GM18508 (cell line): ENCODE data around the gene STOM.

ENCODE experiments used
- ATAC-seq: cut with Tn5 transposase; IDR thresholded peaks from one replicate; pipeline ENCODE4 v1.9.1; 2021; ENCODE audit warnings: moderate number of reproducible peaks; ENCODE audit not compliant: insufficient read depth, unreplicated experiment

The STOM gene

GRCh38 chr9:121372239-121373010 lies 2.4 kb upstream of the STOM start:
- ATAC-seq, result no peak

GRCh38 chr9:121371495-121372061 lies 1.5 kb upstream of the STOM start:
- no peak for ATAC-seq

- ATAC-seq, result no peak
Observed at GRCh38 chr9:121368745-121369144, 1.3 kb downstream of the STOM start.

GRCh38 chr9:121368138-121368522 lies 1.9 kb downstream of the STOM start:
- ATAC-seq, result no peak

DNA sequence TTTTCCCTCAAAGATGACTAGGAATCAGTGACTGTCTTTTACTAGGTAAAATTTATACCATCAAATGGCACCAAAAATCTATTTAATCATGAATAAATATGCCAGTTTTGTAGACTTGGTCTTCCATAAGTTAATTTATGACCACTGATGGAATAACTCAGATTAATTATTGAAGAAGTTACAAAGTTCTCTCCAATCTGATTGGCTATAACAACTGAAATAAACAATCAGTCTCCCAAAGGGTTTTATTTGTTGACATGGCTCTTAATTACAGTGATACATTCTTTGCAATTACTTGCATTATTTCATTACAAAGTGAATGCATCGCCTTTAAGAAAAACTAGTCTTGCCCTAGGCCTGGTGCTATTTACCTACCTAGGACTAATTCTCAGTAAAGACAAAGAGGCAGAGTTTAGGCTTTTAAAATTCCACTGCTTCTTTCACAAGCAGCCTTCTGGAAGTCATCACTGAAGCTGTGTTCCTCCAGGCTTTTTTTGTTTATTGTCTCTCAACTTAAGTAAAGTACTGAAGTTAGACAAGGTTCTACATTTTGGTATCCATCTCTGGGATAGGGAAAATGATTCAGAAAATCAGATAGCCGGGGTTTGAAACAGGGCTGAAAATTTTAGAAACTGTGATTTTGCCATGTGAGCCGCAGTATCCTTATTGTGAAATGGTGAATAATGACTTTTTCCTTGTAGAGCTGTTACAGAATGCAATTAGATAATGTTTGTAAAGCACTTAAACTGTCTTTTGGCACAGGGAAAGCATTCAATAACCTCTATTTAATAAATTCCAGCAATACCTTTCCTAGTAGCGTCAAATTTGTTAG lies 2.5 kb downstream of the STOM start:
- ATAC-seq, result no peak

- ATAC-seq, result no peak
Observed at GRCh38 chr9:121366611-121367192, 3.3 kb downstream of the STOM start.

GRCh38 chr9:121365564-121365963 lies 4.5 kb downstream of the STOM start:
- no peak for ATAC-seq

- no peak for ATAC-seq
Observed at GRCh38 chr9:121364886-121365285, 5.2 kb downstream of the STOM start.

GRCh38 chr9:121364077-121364476 lies 6.0 kb downstream of the STOM start:
- no peak for ATAC-seq

- ATAC-seq, result no peak
Observed at GRCh38 chr9:121363622-121363961, 6.5 kb downstream of the STOM start.

GRCh38 chr9:121362813-121363621 lies 7.0 kb downstream of the STOM start:
- no peak for ATAC-seq

DNA sequence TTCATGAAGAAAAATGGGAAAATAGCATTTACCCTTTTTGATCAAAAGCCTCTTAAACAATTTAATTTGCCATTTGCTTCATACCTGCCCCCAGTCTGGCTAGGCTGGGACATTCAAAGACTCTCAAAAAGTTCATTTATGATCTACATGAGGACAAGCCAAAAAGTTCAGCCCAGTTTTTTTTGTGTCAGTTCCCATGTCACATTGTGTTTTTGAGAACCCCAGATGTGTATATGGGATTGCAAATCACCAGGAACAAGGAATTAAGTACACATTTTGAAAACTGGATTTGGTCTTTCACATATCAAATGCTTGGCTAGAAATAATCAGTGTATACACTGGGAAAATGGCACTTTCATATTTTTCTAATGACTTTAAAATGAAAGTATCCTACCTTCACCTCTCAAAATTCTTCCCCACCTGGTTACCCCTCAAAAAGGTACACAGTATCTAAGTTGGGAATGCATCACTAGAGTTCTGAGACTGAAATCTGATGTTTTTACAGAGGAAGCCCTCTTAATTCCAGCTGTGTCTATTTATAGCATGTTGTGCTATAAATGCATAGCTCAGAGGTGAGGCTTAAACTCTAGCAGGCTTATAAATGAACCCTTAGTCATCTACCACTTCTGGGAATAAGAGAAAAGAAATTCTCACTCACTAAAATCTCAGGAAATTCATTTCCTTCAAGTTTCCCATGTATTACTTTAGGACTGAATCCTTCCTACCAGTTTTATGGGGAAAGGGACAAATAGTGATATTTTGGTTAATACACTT lies 9.3 kb downstream of the STOM start:
- no peak for ATAC-seq

- no peak for ATAC-seq
Observed at GRCh38 chr9:121359351-121360294, 10.4 kb downstream of the STOM start.

- no peak for ATAC-seq
Observed at GRCh38 chr9:121358751-121359150, 11.3 kb downstream of the STOM start.

GRCh38 chr9:121357011-121357410 lies 13.0 kb downstream of the STOM start:
- no peak for ATAC-seq

DNA sequence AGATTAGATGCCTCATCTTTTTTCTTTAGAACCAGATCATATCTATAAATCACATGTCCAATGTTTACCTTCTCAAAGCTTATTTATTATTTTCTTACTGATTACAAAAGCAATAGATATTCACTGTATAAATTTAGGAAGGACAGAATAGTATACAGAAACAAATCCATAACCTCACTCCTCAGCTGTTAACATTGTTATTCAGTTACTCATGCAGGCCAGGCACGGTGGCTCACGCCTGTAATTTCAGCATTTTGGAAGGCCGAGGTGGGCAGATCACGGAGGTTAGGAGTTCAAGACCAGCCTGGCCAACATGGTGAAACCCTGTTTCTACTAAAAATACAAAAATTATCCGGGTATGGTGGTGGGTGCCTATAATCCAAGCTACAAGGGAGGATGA lies 15.3 kb downstream of the STOM start:
- no peak for ATAC-seq

DNA sequence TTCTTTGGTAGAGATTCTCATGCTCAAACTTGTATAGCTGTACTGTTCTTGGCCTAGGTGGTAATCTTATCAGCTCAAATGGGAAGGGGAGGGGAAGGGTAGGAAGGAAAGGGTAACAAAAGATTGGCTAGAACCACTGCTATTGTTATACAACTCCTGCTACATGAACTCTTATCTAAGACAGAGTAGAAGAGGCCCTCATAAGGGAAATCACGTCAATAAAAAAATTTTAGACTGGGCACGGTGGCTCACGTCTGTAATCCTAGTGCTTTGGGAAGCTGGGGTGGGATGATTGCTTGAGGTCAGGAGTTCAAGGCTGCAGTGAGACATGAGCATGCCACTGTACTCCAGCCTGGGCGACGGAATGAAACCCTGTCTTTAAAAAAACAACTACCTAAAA lies 15.9 kb downstream of the STOM start:
- peak; percentile 1 for ATAC-seq

DNA sequence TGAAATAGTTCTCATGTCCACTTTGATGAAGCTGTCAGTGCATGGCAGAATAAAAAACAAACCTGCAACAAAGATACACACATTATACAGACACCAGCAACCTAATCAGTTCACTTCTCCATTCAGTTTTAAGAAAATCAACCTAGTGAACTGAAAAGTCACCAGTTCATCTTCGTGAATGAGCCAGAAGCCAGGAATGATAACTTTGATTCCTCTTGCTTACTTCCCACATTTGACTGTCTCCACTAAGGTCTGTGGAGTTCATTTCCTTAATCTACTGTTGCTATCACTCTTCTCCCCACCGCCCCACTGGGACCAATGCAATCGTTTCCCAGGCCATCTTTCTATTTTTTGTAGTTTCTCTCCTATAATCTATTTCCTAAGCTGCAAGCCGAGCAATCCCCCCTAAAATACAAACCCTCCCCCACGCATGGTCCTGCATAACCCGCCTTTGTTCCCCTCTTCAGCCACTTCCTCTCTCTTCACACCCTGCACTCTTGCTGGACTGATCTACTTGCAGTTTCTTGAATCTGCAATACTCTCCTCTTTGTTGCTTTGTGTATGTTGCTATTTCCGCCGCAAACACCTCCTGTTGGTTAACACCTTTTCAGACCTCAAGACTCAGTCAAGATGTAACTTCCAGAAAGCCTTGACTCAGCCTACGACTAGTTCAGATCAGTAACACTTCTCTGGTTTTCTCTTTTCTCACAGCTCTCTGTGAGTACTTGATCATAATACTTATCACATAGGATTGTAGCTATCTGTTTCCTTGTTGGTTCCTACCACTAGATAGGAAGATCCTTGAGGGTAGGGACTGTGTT lies 16.6 kb downstream of the STOM start:
- ATAC-seq, result peak; percentile 93
